HG03280 (cell line): ENCODE results near the gene TMEM145.

Experiments used
- ATAC-seq: cut with Tn5 transposase; IDR thresholded peaks from one replicate; pipeline ENCODE4 v1.9.1; 2021; ENCODE audit warnings: mild to moderate bottlenecking, moderate library complexity; ENCODE audit not compliant: unreplicated experiment

TMEM145 gene

DNA sequence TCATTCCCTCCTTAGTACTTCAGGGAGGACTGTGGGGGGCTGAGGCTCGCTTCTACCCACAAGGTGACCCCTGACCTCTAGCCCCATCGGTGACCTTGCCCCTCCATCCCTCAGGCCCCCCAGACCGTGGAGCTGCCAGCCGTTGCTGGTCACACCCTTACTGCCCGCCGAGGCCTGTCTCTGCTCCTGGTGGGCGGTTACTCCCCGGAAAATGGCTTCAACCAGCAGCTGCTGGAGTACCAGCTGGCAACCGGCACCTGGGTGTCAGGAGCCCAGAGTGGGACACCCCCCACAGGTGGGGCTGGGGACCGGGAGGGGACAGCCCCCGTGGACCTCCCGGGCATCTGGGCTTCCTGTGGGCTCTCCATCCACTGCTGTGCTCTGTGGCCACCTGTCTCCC, 44.2 kb downstream of the TMEM145 start:
- no peak for ATAC-seq

DNA sequence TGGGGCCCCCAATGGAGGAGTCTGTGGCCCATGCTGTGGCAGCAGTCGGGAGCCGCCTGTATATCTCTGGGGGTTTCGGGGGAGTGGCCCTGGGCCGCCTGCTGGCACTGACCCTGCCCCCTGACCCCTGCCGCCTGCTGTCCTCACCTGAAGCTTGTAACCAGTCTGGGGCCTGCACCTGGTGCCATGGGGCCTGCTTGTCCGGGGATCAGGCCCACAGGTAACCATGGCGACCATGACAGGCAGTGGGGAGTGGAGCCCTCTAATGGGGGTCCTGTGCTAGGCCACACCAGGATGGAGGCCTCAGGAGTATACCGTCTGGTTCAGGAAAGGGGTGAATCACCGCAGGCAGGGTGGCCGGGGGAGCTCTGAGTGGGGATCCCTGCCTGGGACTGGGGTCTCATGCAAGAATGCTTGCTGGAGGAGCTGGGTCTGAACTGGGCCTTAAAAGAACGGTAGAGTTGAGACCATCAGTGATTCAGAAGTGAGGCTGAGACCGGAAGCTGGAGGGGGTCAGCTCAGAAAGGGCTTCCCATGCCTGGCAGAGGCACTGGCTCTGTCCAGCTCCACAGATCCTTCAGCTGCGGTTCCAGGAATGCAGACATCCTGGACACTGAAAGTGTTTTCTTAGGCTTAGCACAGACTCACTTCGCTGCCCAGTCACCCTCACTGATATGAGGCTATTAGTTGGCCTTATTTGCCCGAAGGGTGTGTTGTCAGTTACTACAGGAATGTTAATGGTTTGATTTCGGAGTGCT, 47.9 kb downstream of the TMEM145 start:
- no peak for ATAC-seq

DNA sequence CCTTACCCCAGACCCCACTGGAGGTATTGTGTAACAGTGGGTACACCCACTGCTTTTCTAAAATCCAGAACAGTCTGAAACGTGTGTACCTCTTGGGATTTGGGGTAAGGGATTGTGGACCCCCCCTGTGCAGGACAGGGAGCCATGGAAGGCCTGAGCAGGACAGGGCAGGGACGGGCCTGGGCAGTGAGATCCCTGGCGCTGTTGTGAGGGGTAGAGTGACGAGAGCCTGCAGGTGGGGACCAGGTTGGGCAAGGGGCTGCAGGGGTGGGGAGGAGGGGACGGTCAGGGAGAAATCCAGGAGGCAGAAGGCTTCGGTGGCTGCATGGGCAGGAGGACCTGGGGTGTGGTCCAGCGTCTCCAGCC, 48.4 kb downstream of the TMEM145 start:
- ATAC-seq: no peak

DNA sequence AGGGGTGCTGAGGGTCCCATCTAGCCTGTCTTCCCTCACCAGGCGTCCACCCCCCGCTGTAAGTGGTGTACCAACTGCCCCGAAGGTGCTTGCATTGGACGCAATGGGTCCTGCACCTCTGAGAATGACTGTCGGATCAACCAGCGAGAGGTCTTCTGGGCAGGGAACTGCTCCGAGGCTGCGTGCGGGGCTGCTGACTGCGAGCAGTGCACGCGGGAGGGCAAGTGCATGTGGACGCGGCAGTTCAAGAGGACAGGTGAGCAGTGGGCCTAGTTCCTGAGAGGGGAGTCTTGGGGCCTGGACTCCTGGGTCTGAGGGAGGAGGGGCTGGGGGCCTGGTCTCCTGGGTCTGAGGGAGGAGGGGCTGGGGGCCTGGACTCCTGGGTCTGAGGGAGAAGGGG, 49.2 kb downstream of the TMEM145 start:
- no peak for ATAC-seq

DNA sequence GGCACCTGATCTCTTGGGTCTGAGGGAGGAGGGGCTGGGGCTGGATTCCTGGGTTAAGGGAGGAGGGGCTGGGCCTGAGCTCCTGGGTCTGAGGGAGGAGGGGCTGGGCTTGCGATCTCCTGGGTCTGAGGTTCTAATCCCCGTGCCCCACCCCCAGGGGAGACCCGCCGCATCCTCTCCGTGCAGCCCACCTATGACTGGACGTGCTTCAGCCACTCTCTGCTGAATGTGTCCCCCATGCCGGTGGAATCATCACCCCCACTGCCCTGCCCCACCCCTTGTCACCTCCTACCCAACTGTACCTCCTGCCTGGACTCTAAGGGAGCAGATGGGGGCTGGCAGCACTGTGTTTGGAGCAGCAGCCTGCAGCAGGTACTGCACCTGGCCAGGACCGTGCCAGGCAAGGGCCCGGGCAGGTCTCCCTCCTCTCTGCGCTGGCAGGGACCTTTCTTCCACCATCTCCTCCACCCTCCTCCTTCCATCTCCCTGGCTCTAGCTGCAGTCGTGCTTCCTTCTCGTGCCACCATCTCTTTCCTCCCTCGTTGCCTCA, 49.9 kb downstream of the TMEM145 start:
- no peak for ATAC-seq

DNA sequence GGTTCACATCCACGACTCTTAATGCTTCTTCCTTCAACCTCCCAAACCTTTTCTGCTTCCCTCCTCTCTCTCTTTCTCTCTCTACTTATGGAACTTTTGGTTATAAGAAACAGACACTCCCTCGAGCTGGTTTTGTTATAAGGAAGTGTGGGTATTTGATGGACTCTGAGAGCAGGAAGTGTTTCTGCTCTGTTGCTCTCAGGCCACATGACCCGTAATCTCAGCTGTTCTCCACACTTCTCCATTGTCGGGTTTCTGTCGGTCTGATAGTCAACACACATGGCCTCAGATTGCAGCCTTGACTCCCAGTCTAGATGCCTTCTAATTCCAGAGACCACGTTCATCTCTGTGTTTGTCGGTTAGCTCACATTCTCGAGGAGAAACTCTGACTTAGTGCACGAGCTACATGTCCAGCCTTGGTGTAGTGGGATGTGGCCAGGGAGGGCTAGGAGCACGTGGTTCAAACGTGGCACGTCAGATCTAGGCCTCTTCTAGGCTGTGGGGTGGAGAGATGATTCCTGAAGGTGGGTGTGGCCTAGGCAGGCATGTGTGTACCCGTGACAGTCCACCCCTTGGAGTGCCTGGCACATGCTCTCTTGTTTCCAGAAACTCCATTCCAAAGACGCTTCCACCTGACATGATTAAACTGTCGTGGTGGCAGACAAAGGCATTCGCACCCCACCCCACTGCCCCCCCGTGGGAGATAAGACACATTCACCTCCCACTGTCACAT, 50.7 kb downstream of the TMEM145 start:
- ATAC-seq: no peak

DNA sequence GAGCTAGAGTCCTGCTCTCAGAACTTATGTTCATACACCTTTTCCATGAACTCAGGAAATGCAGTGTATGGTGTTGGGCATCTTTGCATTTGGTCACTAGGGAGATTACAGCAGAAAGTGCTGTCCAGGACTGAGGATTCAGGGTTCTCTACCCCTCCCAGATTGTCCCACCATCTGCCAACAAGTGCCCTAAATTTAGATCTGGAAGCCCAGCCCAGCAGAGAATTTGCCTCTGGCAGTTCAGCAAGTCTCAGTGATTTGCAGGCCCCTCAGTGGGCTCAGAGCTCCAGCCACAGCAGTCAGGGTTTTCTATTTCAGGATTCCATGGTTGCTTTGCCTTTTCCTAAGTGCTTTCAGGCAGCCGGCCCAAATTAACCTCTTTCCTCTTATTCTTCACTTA, 53.6 kb downstream of the TMEM145 start:
- ATAC-seq: no peak

DNA sequence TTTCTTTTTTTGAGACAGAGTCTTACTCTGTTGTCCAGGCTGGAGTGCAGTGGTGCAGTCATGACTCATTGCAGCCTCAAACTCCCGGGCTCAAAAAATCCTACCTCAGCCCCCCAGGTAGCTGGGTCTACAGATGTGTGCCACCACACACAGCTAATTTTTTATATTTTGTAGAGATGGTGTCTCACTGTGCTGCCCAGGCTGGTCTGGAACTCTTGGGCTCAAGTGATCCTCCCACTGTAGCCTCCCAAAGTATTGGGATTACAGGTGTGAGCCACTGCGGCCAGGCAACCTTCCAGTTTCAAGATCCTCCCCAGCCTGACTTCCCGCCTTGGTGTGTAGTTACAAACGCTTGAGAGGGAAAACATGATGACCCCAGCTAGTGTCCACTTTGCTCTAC, 54.8 kb downstream of the TMEM145 start:
- no peak for ATAC-seq

DNA sequence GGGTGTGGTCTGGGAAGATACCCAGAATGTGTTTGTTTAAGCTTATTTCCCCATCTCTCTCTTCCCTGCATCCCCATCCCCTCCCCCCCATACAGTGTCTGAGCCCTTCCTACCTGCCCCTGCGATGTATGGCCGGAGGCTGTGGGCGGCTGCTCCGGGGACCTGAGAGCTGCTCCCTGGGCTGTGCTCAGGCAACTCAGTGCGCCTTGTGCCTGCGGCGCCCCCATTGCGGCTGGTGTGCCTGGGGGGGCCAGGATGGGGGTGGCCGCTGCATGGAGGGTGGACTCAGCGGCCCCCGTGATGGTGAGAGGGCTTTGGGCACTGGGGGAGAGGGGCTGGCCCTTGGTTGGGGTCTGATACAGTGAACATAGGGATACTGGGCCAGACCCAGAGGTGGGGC, 55.3 kb downstream of the TMEM145 start:
- no peak for ATAC-seq

DNA sequence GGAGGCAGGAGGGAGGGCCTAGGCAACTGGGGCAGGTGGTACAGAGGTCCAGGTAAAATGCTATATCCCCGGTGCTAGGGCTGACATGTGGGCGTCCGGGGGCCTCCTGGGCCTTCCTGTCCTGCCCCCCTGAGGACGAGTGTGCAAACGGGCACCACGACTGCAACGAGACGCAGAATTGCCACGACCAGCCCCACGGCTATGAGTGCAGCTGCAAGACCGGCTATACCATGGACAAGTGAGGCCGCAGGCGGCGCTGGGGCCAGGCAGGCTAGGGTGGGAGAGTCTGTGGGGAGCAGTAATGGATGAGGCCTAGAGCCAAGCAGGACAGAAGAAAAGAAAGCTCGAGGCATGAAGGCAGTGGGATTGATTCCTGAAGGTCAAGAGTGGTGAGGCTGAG, 55.7 kb downstream of the TMEM145 start:
- no peak for ATAC-seq

DNA sequence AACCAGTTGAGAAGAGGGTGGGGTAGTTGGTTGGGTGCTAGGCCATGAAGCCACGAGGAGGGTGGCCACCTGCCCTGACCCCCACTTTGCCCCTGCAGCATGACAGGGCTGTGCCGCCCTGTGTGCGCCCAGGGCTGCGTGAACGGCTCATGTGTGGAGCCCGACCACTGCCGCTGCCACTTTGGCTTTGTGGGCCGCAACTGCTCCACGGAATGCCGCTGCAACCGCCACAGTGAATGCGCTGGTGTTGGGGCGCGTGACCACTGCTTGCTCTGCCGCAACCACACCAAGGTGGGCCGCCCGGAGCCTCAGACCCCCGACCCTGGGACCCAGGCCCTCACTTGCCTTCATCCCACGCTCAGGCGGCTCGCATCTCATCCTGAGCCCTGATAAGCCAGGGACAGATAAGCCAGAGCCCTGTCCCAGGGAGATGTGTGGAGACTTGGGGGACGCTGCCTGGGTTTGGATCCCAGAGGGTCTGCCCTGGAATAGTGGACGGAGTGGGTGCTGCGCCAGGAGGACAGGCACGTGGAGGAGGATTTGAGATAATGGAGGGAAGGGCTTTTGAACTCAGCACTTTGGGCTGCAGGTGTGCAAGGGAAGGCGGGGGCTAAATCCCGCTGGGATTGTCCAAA, 56.4 kb downstream of the TMEM145 start:
- no peak for ATAC-seq

DNA sequence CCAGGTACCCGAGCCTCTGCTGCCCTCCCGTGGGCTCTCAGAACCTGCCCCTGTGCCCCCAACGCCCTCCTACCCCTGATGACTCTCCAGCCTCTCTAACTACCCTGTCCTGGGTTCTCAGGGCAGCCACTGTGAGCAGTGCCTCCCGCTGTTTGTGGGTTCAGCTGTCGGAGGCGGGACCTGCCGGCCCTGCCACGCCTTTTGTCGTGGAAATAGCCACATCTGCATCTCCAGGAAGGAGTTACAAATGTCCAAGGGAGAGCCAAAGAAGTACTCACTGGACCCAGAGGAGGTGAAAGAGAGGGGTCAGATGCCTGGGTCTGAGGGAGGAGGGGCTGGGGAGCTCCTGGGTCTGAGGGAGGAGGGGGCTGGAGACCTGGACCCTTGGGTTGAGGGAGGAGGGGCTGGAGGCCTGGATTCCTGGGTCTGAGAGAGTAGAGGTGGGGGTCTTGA, 57.0 kb downstream of the TMEM145 start:
- no peak for ATAC-seq

DNA sequence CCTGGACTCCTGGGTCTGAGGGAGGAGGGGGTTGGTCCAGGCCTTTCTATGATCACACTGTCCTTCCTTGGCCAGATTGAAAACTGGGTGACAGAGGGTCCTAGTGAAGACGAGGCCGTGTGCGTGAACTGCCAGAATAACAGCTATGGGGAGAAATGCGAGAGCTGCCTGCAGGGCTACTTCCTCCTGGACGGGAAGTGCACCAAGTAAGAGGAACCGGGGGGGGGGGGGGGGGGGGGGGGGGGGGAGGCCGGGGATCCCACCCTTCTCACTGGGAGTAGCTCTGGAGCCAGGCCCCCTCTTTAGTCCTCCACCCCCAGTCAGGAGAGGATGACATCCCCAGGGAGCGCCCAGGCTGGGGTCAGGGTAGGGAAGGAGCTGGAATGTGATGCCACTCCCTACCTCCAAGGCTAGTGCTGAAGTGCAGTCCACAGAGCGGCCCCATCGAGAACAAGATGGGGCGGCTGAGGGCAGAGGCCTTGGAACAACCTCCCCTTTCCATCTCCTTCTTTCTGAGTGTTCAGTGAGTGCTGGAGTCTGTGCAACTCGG, 57.6 kb downstream of the TMEM145 start:
- no peak for ATAC-seq
